MM.1S (cell line): ENCODE data around the gene KATNBL1.

ENCODE experiments used
- CTCF ChIP-seq: fragments of 300-600 bp; sonication (generic); IDR thresholded peaks from 2 replicates; pipeline ENCODE4 v1.5.1; 2016; ENCODE audit warnings: antibody characterized with exemption, low read length, mixed read lengths
- EZH2 ChIP-seq: fragments of 300-600 bp; sonication (generic); optimal IDR thresholded peaks from 2 replicates; pipeline ENCODE3; 2017; ENCODE audit warnings: low read depth, mild to moderate bottlenecking, antibody characterized with exemption, low read length, mixed read lengths

GRCh38 chr15:34109797-34110663 is 99.9 kb downstream of the KATNBL1 start:
- TF ChIP-seq CTCF (peak; percentile 56), EZH2 (no peak)
